GM06990 (cell line): ENCODE data around the gene OR2M4.
"Not testable (repeated sequence)": the region's sequence is repeated elsewhere in the genome, so short reads cannot be mapped to it uniquely, and the experiment has no call there.

Experiments
- DNase-seq: peaks from one replicate; pipeline ENCODE4 v3.0.0-alpha.2; 2011; ENCODE audit not compliant: insufficient read length; ENCODE audit errors: extremely low read depth
- H3K27me3 ChIP-seq: replicated peaks from 2 replicates; pipeline ENCODE4 v1.6.0; 2011; ENCODE audit warnings: low read length; ENCODE audit not compliant: control insufficient read depth, insufficient read depth
- H3K36me3 ChIP-seq: 2 replicates; pipeline ENCODE4 v1.5.1; 2011; ENCODE audit warnings: low read length; ENCODE audit not compliant: control insufficient read depth, insufficient read depth
- H3K4me3 ChIP-seq: replicated peaks from 2 replicates; pipeline ENCODE4 v1.5.1; 2011; ENCODE audit warnings: low read depth, mild to moderate bottlenecking, control low read depth, low read length
- CTCF ChIP-seq: IDR thresholded peaks from 2 replicates; pipeline ENCODE4 v1.5.1; 2011; ENCODE audit warnings: low read length, control low read depth, mild to moderate bottlenecking, inconsistent platforms; ENCODE audit not compliant: insufficient read depth, poor library complexity, severe bottlenecking

The OR2M4 gene

GRCh38 chr1:248268178-248268577, 37.0 kb downstream of the OR2M4 start:
- DNase-seq = no peak
- TF ChIP-seq CTCF = no peak
- H3K36me3 ChIP-seq = no peaks in the 10 kb centered on the region
- H3K4me3 ChIP-seq = no peak overlapping the region
- H3K27me3 ChIP-seq = no peaks in the 10 kb centered on the region

- not testable (repeated sequence) for DNase-seq, H3K36me3 ChIP-seq, H3K27me3 ChIP-seq, H3K4me3 ChIP-seq
Measured at GRCh38 chr1:248273225-248273624, 42.0 kb downstream of the OR2M4 start.

GRCh38 chr1:248277876-248278275, 46.7 kb downstream of the OR2M4 start, which contains the start of gene OR2T33:
TSS of gene OR2T33 (minus strand) at chr1:248277976. CDS start at chr1:248273814, 4,162 bp downstream.
- H3K4me3 ChIP-seq = no peak within 1 kb of the TSS
- no peaks in the 10 kb centered on the region for H3K27me3 ChIP-seq
- no peak for DNase-seq
- no peaks in the 10 kb centered on the region for H3K36me3 ChIP-seq
- TF ChIP-seq CTCF = no peak

GRCh38 chr1:248288391-248288790, 57.2 kb downstream of the OR2M4 start:
- Histone ChIP-seq H3K27me3 (no peaks in the 10 kb centered on the region), H3K4me3 (no peak overlapping the region), H3K36me3 (no peaks in the 10 kb centered on the region)
- no peak for DNase-seq
- no peak for TF ChIP-seq CTCF
